Suppressor macrophage (primary cell): Measurements from ENCODE around the gene FRMD7.
"Not testable (repeated sequence)": the region's sequence is repeated elsewhere in the genome, so short reads cannot be mapped to it uniquely, and the experiment has no call there.

Experiments
- DNase-seq, 4 experiments: peaks; one replicate each; pipeline ENCODE4 v3.0.0-alpha.2; 2020 to 2022

The FRMD7 gene

GRCh38 chrX:132093239-132093860, 34.5 kb downstream of the FRMD7 start:
- no peak for DNase-seq

- DNase-seq, result peak; percentile 63 to 78 (median 72)
Observed at GRCh38 chrX:132092439-132093065, 35.3 kb downstream of the FRMD7 start.

- peak in 3 of 4 experiments; percentile 9 to 13 (median 10) for DNase-seq
Observed at GRCh38 chrX:132090403-132091159, 37.2 kb downstream of the FRMD7 start.

GRCh38 chrX:132088864-132089263, 39.0 kb downstream of the FRMD7 start:
- DNase-seq, result peak in 2 of 4 experiments; percentile 19 to 21

GRCh38 chrX:132086672-132087071, 41.1 kb downstream of the FRMD7 start:
- DNase-seq, result no peak

- DNase-seq, result no peak
Observed at GRCh38 chrX:132085786-132086185, 42.0 kb downstream of the FRMD7 start.

- DNase-seq, result no peak
Observed at GRCh38 chrX:132077912-132078311, 49.9 kb downstream of the FRMD7 start.

GRCh38 chrX:132077414-132077813, 50.4 kb downstream of the FRMD7 start:
- DNase-seq, result no peak

- DNase-seq, result peak in 2 of 4 experiments; percentile 14 to 33
Observed at GRCh38 chrX:132071254-132071653, 56.6 kb downstream of the FRMD7 start.

GRCh38 chrX:132068405-132068804, 59.4 kb downstream of the FRMD7 start:
- no peak for DNase-seq

- DNase-seq, result no peak
Observed at GRCh38 chrX:132063862-132064261, 64.0 kb downstream of the FRMD7 start.

- no peak for DNase-seq
Observed at GRCh38 chrX:132063334-132063733, 64.5 kb downstream of the FRMD7 start.

GRCh38 chrX:132059973-132060540, 67.8 kb downstream of the FRMD7 start:
- no peak for DNase-seq

GRCh38 chrX:132058975-132059374, 68.8 kb downstream of the FRMD7 start:
- no peak for DNase-seq

GRCh38 chrX:132058050-132058449, 69.8 kb downstream of the FRMD7 start:
- no peak for DNase-seq

GRCh38 chrX:132051778-132052177, 76.0 kb downstream of the FRMD7 start:
- DNase-seq, result not testable (repeated sequence)

- DNase-seq, result no peak
Observed at GRCh38 chrX:132046533-132046932, 81.3 kb downstream of the FRMD7 start.

- DNase-seq, result no peak
Observed at GRCh38 chrX:132045456-132045855, 82.4 kb downstream of the FRMD7 start.

GRCh38 chrX:132044953-132045352, 82.9 kb downstream of the FRMD7 start:
- DNase-seq, result peak in 2 of 4 experiments; percentile 29 to 36

GRCh38 chrX:132043977-132044376, 83.8 kb downstream of the FRMD7 start:
- no peak for DNase-seq

- no peak for DNase-seq
Observed at GRCh38 chrX:132041015-132041414, 86.8 kb downstream of the FRMD7 start.

GRCh38 chrX:132040066-132040465, 87.8 kb downstream of the FRMD7 start:
- no peak for DNase-seq

- no peak for DNase-seq
Observed at GRCh38 chrX:132037479-132037993, 90.3 kb downstream of the FRMD7 start.
